Measurements from ENCODE around the gene LYRM1. TPM values are rescaled to one million over a fixed set of nuclear protein-coding genes. Genes with fewer than 3 reads are reported as not detected.

The LYRM1 gene
- polyA plus RNA-seq, 2 of the 4 experiments (the other 2 are of a cell fraction) = 38.6 to 44.0 TPM

- TF ChIP-seq BHLHE40 (IDR thresholded peaks at IDR 0.05; ENCODE audit: low read depth, low read length) (no peak), USF2 (IDR thresholded peaks at IDR 0.05) (no peak), POLR2A (IDR thresholded peaks at IDR 0.05; ENCODE audit: low read length) (no peak), CHD4 (IDR thresholded peaks at IDR 0.05; ENCODE audit: borderline replicate concordance) (no peak), CHD2 (IDR thresholded peaks at IDR 0.05; ENCODE audit: low read length, partially characterized antibody) (no peak), FOSB (CRISPR knock-in tag; IDR thresholded peaks at IDR 0.05) (no peak), ZC3H11A (IDR thresholded peaks at IDR 0.05) (no peak), ATOH8 (CRISPR knock-in tag; IDR thresholded peaks at IDR 0.05; ENCODE audit: low read depth) (no peak), E2F6 (IDR thresholded peaks at IDR 0.05; ENCODE audit: borderline replicate concordance, low read depth) (no peak), FOSL2 (IDR thresholded peaks at IDR 0.05) (no peak), FOSL2 (CRISPR knock-in tag; IDR thresholded peaks at IDR 0.05) (no peak), HOXB13 (CRISPR knock-in tag; IDR thresholded peaks at IDR 0.05; ENCODE audit: low read depth) (no peak)
These were observed 23.3 kb downstream of the LYRM1 start (continued) for GRCh38 chr16:20923876-20924275.

DNA sequence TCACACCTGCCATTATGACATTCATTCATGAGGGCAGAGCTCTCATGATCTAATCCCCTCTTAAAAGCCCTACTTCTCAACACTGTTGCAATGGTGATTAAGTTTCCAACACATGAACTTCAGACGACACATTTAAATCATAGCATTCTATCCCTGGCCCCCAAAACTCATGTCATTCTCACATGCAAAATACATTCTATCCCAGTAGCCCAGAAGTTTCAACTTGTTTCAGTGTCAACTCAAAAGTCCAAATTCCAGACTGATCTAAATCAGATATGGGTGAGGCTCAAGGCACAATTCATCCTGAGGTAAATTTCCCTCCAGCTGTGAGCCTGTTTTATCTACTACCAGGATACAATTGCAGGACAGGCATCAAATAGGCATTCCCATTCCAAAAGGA, 25.2 kb downstream of the LYRM1 start:
- CTCF ChIA-PET = no interaction called here
- Histone ChIP-seq H3K4me2 (no peak overlapping the region), H3K4me3 (no peak overlapping the region), H3K27ac (no peak overlapping the region), H3K9me3 (no peaks in the 10 kb centered on the region), H3K4me1 (no peaks in the 10 kb centered on the region)
- ATAC-seq = no peak
- TF ChIP-seq POLR2AphosphoS2 (conservative IDR thresholded peaks at IDR 0.05; ENCODE audit: low read length) = no peak
- TF ChIP-seq RFX5 (IDR thresholded peaks at IDR 0.05) = no peak
- TF ChIP-seq TFCP2L1 (CRISPR knock-in tag; IDR thresholded peaks at IDR 0.05) = no peak
- no peak for TF ChIP-seq JUN (IDR thresholded peaks at IDR 0.05)
- no peak for TF ChIP-seq CHD4 (IDR thresholded peaks at IDR 0.05; ENCODE audit: borderline replicate concordance)
- no peak for TF ChIP-seq PBX3 (IDR thresholded peaks at IDR 0.05)
- TF ChIP-seq RARB (CRISPR knock-in tag; IDR thresholded peaks at IDR 0.05) = no peak
- no peak for TF ChIP-seq HOXB13 (CRISPR knock-in tag; IDR thresholded peaks at IDR 0.05; ENCODE audit: low read depth)
- no peak for TF ChIP-seq ATOH8 (CRISPR knock-in tag; IDR thresholded peaks at IDR 0.05; ENCODE audit: low read depth)
- no peak for TF ChIP-seq RNF2 (IDR thresholded peaks at IDR 0.05; ENCODE audit: borderline replicate concordance, low read depth)
- no peak for TF ChIP-seq SREBF2 (IDR thresholded peaks at IDR 0.05)
- TF ChIP-seq CBX8 (IDR thresholded peaks at IDR 0.05) = no peak
- no peak for TF ChIP-seq KDM1A (IDR thresholded peaks at IDR 0.05; ENCODE audit: low read depth)
- TF ChIP-seq ZNF302 (CRISPR knock-in tag; IDR thresholded peaks at IDR 0.05) = no peak
- no peak for TF ChIP-seq CHD2 (IDR thresholded peaks at IDR 0.05; ENCODE audit: low read length, partially characterized antibody)
- TF ChIP-seq, protein P1, sequence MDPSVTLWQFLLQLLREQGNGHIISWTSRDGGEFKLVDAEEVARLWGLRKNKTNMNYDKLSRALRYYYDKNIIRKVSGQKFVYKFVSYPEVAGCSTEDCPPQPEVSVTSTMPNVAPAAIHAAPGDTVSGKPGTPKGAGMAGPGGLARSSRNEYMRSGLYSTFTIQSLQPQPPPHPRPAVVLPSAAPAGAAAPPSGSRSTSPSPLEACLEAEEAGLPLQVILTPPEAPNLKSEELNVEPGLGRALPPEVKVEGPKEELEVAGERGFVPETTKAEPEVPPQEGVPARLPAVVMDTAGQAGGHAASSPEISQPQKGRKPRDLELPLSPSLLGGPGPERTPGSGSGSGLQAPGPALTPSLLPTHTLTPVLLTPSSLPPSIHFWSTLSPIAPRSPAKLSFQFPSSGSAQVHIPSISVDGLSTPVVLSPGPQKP (IDR thresholded peaks at IDR 0.05; ENCODE audit: low read depth, low read length) = no peak
- POLR2A ChIA-PET = no interaction called here
- FAIRE-seq = no peak
- 95% methylated on average over 1 of the region's 1 CpG for WGBS (ENCODE audit: missing lambda C conversion rate)
- no peak for DNase-seq (ENCODE audit: low read depth in 1 of 2, low spot score in 1 of 2)
